HepG2 (cell line): ENCODE data around the gene CRYBA2. TPM values are rescaled to one million over a fixed set of nuclear protein-coding genes. Genes with fewer than 3 reads are reported as not detected.
A peak's percentile ranks its signal among the peaks of the same experiment; 100 is the strongest.

ENCODE experiments used
- CCDC6 ChIP-seq: sonication (generic); formaldehyde crosslinking; IDR thresholded peaks from 2 replicates; pipeline ENCODE4 v1.8.1; 2022; ENCODE audit warnings: mild to moderate bottlenecking, missing genetic modification reagents, moderate library complexity
- FOXO4 ChIP-seq: sonication (generic); formaldehyde crosslinking; conservative IDR thresholded peaks from 2 replicates; pipeline ENCODE4 v1.8.1; 2023; ENCODE audit warnings: missing genetic modification reagents
- GTF2F1 ChIP-seq: fragments of 150-350 bp; IDR thresholded peaks from 2 replicates; pipeline ENCODE4 v1.6.1; 2014; ENCODE audit warnings: low read length
- HNRNPL ChIP-seq: fragments of 200-400 bp; formaldehyde crosslinking; IDR thresholded peaks from 2 replicates; pipeline ENCODE4 v1.6.1; 2017; ENCODE audit warnings: mild to moderate bottlenecking, low read depth, low read length
- SCMH1 ChIP-seq: sonication (generic); formaldehyde crosslinking; IDR thresholded peaks from 2 replicates; pipeline ENCODE4 v1.9.0; 2021; ENCODE audit warnings: missing genetic modification reagents, mild to moderate bottlenecking, borderline replicate concordance
- SP4 ChIP-seq: sonication (generic); formaldehyde crosslinking; IDR thresholded peaks from 2 replicates; pipeline ENCODE4 v1.8.1; 2023; ENCODE audit warnings: mild to moderate bottlenecking, missing genetic modification reagents
- STAG1 ChIP-seq: sonication (generic); formaldehyde crosslinking; IDR thresholded peaks from 2 replicates; pipeline ENCODE4 v1.4.0; 2020; ENCODE audit warnings: missing genetic modification reagents
- YY1 ChIP-seq: IDR thresholded peaks from 2 replicates; pipeline ENCODE4 v1.6.1; 2011; ENCODE audit warnings: low read length, low read depth, moderate library complexity, mild to moderate bottlenecking; ENCODE audit not compliant: insufficient read depth, insufficient replicate concordance
- ZBTB39 ChIP-seq: sonication (generic); formaldehyde crosslinking; IDR thresholded peaks from 2 replicates; pipeline ENCODE4 v1.5.0; 2020; ENCODE audit warnings: missing genetic modification reagents
- ZKSCAN5 ChIP-seq: sonication (generic); formaldehyde crosslinking; IDR thresholded peaks from 2 replicates; pipeline ENCODE4 v1.5.1; 2020; ENCODE audit warnings: mild to moderate bottlenecking, missing genetic modification reagents
- ZNF234 ChIP-seq: sonication (generic); formaldehyde crosslinking; conservative IDR thresholded peaks from 2 replicates; pipeline ENCODE4 v1.5.1; 2020; ENCODE audit warnings: mild to moderate bottlenecking, missing genetic modification reagents
- ZNF317 ChIP-seq: sonication (generic); formaldehyde crosslinking; IDR thresholded peaks from 2 replicates; pipeline ENCODE4 v1.5.0; 2020; ENCODE audit warnings: mild to moderate bottlenecking, missing genetic modification reagents
- ZNF691 ChIP-seq: sonication (generic); formaldehyde crosslinking; IDR thresholded peaks from 2 replicates; pipeline ENCODE4 v1.4.0; 2020; ENCODE audit warnings: missing genetic modification reagents, low read depth, mild to moderate bottlenecking, borderline replicate concordance
- ZNF879 ChIP-seq: sonication (generic); formaldehyde crosslinking; IDR thresholded peaks from 2 replicates; pipeline ENCODE4 v1.8.1; 2023; ENCODE audit warnings: missing genetic modification reagents
- ZSCAN21 ChIP-seq: sonication (generic); formaldehyde crosslinking; IDR thresholded peaks from 2 replicates; pipeline ENCODE4 v1.8.0; 2022; ENCODE audit warnings: mild to moderate bottlenecking, missing genetic modification reagents, moderate library complexity, borderline replicate concordance
- polyA plus RNA-seq, 8 experiments: library from polyadenylated mRNA; depleted of rRNA in 3 of 8; stranded (reverse) in 7 of 8; unstranded in 1 of 8; fragments of >200 nt; fragmentation: Illumina TruSeq in 4 of 8; extraction: Trizol in 4 of 8; gene quantifications; 2 replicates each; pipeline versions ENCODE4 v1.2.1 to v1.2.3, GENCODE V29; 2011 to 2016; ENCODE audit warnings: low read depth in 4 of 8, missing spikeins in 1 of 8, mixed read lengths in 1 of 8; ENCODE audit not compliant: insufficient read depth in 1 of 8
- total RNA-seq, 5 experiments: library from RNA; depleted of rRNA; stranded (reverse); fragments of >200 nt; fragmentation: Illumina TruSeq; extraction: Trizol; gene quantifications; 2 replicates each; pipeline ENCODE4 v1.2.3, GENCODE V29; 2016; ENCODE audit warnings: low read depth in 1 of 5
- TF ChIP-seq, protein P1 (sequence below): sonication (generic); formaldehyde crosslinking; IDR thresholded peaks from 2 replicates; pipeline ENCODE4 v1.4.0; 2020; ENCODE audit warnings: missing genetic modification reagents
- TF ChIP-seq, protein P2 (sequence below): sonication (generic); formaldehyde crosslinking; conservative IDR thresholded peaks from 2 replicates; pipeline ENCODE4 v1.8.0; 2022; ENCODE audit warnings: mild to moderate bottlenecking, moderate library complexity, missing genetic modification reagents

The CRYBA2 gene
- total and polyA plus RNA-seq, 2 of the 13 experiments (the other 11 are each of a cell fraction or from before 2014, with no cell fraction given): not detected

GRCh38 chr2:219002395-219003266 lies 9.4 kb upstream of the CRYBA2 start (continued):
- TF ChIP-seq FOXO4 (CRISPR knock-in tag) (no peak), ZNF317 (no peak), CCDC6 (0 out of 2 replicates have a peak, but pooled peaks have one; percentile 42), ZBTB39 (CRISPR knock-in tag) (no peak), ZNF691 (CRISPR knock-in tag) (peak; percentile 0; the same call in 1 of the 2 replicates), STAG1 (peak; percentile 32; the same call in 1 of the 2 replicates), YY1 (no peak), GTF2F1 (no peak), HNRNPL (peak; percentile 81; the same call in 1 of the 2 replicates), ZNF879 (CRISPR knock-in tag) (no peak), ZNF234 (no peak), ZKSCAN5 (CRISPR knock-in tag) (no peak), SP4 (CRISPR knock-in tag) (peak; percentile 35; the same call in 1 of the 2 replicates), ZSCAN21 (CRISPR knock-in tag) (0 out of 2 replicates have a peak, but pooled peaks have one; percentile 47), SCMH1 (CRISPR knock-in tag) (no peak)
- TF ChIP-seq, protein P1, sequence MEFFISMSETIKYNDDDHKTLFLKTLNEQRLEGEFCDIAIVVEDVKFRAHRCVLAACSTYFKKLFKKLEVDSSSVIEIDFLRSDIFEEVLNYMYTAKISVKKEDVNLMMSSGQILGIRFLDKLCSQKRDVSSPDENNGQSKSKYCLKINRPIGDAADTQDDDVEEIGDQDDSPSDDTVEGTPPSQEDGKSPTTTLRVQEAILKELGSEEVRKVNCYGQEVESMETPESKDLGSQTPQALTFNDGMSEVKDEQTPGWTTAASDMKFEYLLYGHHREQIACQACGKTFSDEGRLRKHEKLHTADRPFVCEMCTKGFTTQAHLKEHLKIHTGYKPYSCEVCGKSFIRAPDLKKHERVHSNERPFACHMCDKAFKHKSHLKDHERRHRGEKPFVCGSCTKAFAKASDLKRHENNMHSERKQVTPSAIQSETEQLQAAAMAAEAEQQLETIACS (CRISPR knock-in tag): 0 out of 2 replicates have a peak, but pooled peaks have one; percentile 27
- TF ChIP-seq, protein P2, sequence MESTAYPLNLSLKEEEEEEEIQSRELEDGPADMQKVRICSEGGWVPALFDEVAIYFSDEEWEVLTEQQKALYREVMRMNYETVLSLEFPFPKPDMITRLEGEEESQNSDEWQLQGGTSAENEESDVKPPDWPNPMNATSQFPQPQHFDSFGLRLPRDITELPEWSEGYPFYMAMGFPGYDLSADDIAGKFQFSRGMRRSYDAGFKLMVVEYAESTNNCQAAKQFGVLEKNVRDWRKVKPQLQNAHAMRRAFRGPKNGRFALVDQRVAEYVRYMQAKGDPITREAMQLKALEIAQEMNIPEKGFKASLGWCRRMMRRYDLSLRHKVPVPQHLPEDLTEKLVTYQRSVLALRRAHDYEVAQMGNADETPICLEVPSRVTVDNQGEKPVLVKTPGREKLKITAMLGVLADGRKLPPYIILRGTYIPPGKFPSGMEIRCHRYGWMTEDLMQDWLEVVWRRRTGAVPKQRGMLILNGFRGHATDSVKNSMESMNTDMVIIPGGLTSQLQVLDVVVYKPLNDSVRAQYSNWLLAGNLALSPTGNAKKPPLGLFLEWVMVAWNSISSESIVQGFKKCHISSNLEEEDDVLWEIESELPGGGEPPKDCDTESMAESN (CRISPR knock-in tag): peak; percentile 66; the same call in 1 of the 2 replicates
